Stomach smooth muscle (tissue), 2 donors: ENCODE measurements around the gene USP20.

Experiments used
- H3K27ac ChIP-seq: one replicate; pipeline ENCODE4 v1.7.0; 2013; ENCODE audit warnings: mild to moderate bottlenecking, low read length, inconsistent platforms
- H3K27me3 ChIP-seq, 2 donors: one replicate each; pipeline ENCODE4 v1.7.0; 2013; ENCODE audit warnings: low read length in 2 of 2; ENCODE audit not compliant: insufficient read depth in 2 of 2, control insufficient read depth in 1 of 2
- H3K36me3 ChIP-seq, 2 donors: one replicate each; pipeline ENCODE4 v1.7.0; 2013; ENCODE audit warnings: low read length in 2 of 2; ENCODE audit not compliant: control insufficient read depth in 2 of 2, insufficient read depth in 2 of 2
- H3K4me1 ChIP-seq: one replicate; pipeline ENCODE4 v1.7.0; 2013; ENCODE audit warnings: low read length; ENCODE audit not compliant: control insufficient read depth, insufficient read depth
- H3K4me3 ChIP-seq, 2 donors: one replicate each; pipeline ENCODE4 v1.7.0; 2013; ENCODE audit warnings: low read length in 2 of 2
- H3K9ac ChIP-seq, 2 donors: one replicate each; pipeline ENCODE4 v1.7.0; 2013; ENCODE audit warnings: low read length in 2 of 2, mild to moderate bottlenecking in 1 of 2
- H3K9me3 ChIP-seq, 2 donors: one replicate each; pipeline ENCODE4 v1.7.0; 2013; ENCODE audit warnings: low read length in 2 of 2; ENCODE audit not compliant: control insufficient read depth in 2 of 2
- donor health status: healthy.
- donor health status: Pancreatic carcinoma.

USP20 gene

GRCh38 chr9:129838707-129839259 lies 3.5 kb downstream of the USP20 start:
- peak overlapping the region in 1 of 2 donors; percentile 51 for H3K9ac ChIP-seq
- no peaks in the 10 kb centered on the region for H3K27me3 ChIP-seq
- H3K9me3 ChIP-seq: no peaks in the 10 kb centered on the region
- H3K4me3 ChIP-seq: no peak overlapping the region
- H3K36me3 ChIP-seq: peaks cover 5 to 8% of the 10 kb centered on the region in 2 donors
- H3K4me1 ChIP-seq: peaks cover 32% of the 10 kb centered on the region
- H3K27ac ChIP-seq: no peak overlapping the region

- Histone ChIP-seq H3K4me1 (peaks cover 31% of the 10 kb centered on the region), H3K36me3 (peaks cover 6 to 8% of the 10 kb centered on the region in 2 donors)
Observed at GRCh38 chr9:129839324-129840023, 4.2 kb downstream of the USP20 start.

GRCh38 chr9:129840034-129840433 lies 4.8 kb downstream of the USP20 start:
- H3K36me3 ChIP-seq: peaks cover 6 to 8% of the 10 kb centered on the region in 2 donors
- H3K9ac ChIP-seq: no peak overlapping the region
- no peak overlapping the region for H3K4me3 ChIP-seq
- peaks cover 28% of the 10 kb centered on the region for H3K4me1 ChIP-seq
- H3K9me3 ChIP-seq: no peaks in the 10 kb centered on the region
- H3K27ac ChIP-seq: no peak overlapping the region
- no peaks in the 10 kb centered on the region for H3K27me3 ChIP-seq

More at GRCh38 chr9:129839324-129840023, 4.2 kb downstream of the USP20 start:
- Histone ChIP-seq H3K27ac (no peak overlapping the region), H3K4me3 (no peak overlapping the region), H3K9ac (no peak overlapping the region), H3K27me3 (no peaks in the 10 kb centered on the region), H3K9me3 (no peaks in the 10 kb centered on the region)

GRCh38 chr9:129841071-129841470 lies 5.8 kb downstream of the USP20 start:
- no peaks in the 10 kb centered on the region for H3K9me3 ChIP-seq
- peaks cover 25% of the 10 kb centered on the region for H3K4me1 ChIP-seq

GRCh38 chr9:129845373-129845772 lies 10.1 kb downstream of the USP20 start:
- no peaks in the 10 kb centered on the region for H3K9me3 ChIP-seq
- H3K27ac ChIP-seq: no peak overlapping the region
- no peaks in the 10 kb centered on the region for H3K27me3 ChIP-seq
- H3K4me3 ChIP-seq: no peak overlapping the region
- H3K9ac ChIP-seq: no peak overlapping the region
- H3K36me3 ChIP-seq: peaks cover 5 to 6% of the 10 kb centered on the region in 2 donors
- peaks cover 16% of the 10 kb centered on the region for H3K4me1 ChIP-seq

More at GRCh38 chr9:129841071-129841470, 5.8 kb downstream of the USP20 start:
- Histone ChIP-seq H3K27me3 (no peaks in the 10 kb centered on the region), H3K27ac (no peak overlapping the region), H3K4me3 (no peak overlapping the region), H3K36me3 (peaks cover 6 to 8% of the 10 kb centered on the region in 2 donors), H3K9ac (no peak overlapping the region)

GRCh38 chr9:129848712-129849441 lies 13.6 kb downstream of the USP20 start:
- Histone ChIP-seq H3K27me3 (no peaks in the 10 kb centered on the region), H3K4me3 (no peak overlapping the region), H3K4me1 (peaks cover 37% of the 10 kb centered on the region), H3K36me3 (peaks cover under 1 to 10% of the 10 kb centered on the region in 2 donors), H3K27ac (peak overlapping the region; percentile 87), H3K9ac (no peak overlapping the region), H3K9me3 (no peaks in the 10 kb centered on the region)

- Histone ChIP-seq H3K4me3 (no peak overlapping the region), H3K9me3 (no peaks in the 10 kb centered on the region), H3K9ac (no peak overlapping the region), H3K27me3 (no peaks in the 10 kb centered on the region), H3K36me3 (peaks cover 7 to 15% of the 10 kb centered on the region in 2 donors), H3K4me1 (peaks cover 38% of the 10 kb centered on the region), H3K27ac (peak overlapping the region; percentile 87)
Observed at GRCh38 chr9:129849901-129850300, 14.6 kb downstream of the USP20 start.

GRCh38 chr9:129850821-129851550 lies 15.7 kb downstream of the USP20 start:
- H3K36me3 ChIP-seq: peaks cover 11 to 22% of the 10 kb centered on the region in 2 donors
- H3K4me1 ChIP-seq: peaks cover 38% of the 10 kb centered on the region
- peak overlapping the region in 1 of 2 donors; percentile 39 for H3K9ac ChIP-seq
- H3K27ac ChIP-seq: peak overlapping the region; percentile 87
- H3K27me3 ChIP-seq: no peaks in the 10 kb centered on the region
- H3K9me3 ChIP-seq: no peaks in the 10 kb centered on the region
- H3K4me3 ChIP-seq: no peak overlapping the region

GRCh38 chr9:129851821-129852220 lies 16.6 kb downstream of the USP20 start:
- H3K36me3 ChIP-seq: peaks cover 11 to 28% of the 10 kb centered on the region in 2 donors
- no peak overlapping the region for H3K4me3 ChIP-seq
- H3K27ac ChIP-seq: peak overlapping the region; percentile 87
- peaks cover 38% of the 10 kb centered on the region for H3K4me1 ChIP-seq
- no peaks in the 10 kb centered on the region for H3K9me3 ChIP-seq
- H3K9ac ChIP-seq: peak overlapping the region in 1 of 2 donors; percentile 39
- H3K27me3 ChIP-seq: no peaks in the 10 kb centered on the region

GRCh38 chr9:129852579-129852978 lies 17.3 kb downstream of the USP20 start:
- peaks cover 38% of the 10 kb centered on the region for H3K4me1 ChIP-seq
- no peak overlapping the region for H3K4me3 ChIP-seq
- peak overlapping the region; percentile 87 for H3K27ac ChIP-seq
- no peaks in the 10 kb centered on the region for H3K27me3 ChIP-seq
- H3K9me3 ChIP-seq: no peaks in the 10 kb centered on the region
- H3K36me3 ChIP-seq: peaks cover 17 to 34% of the 10 kb centered on the region in 2 donors
- H3K9ac ChIP-seq: peak overlapping the region; percentile 39 to 42
